Urinary bladder (tissue), 4 donors: ENCODE measurements around the gene ANLN. TPM values are rescaled to one million over a fixed set of nuclear protein-coding genes. Genes with fewer than 3 reads are reported as not detected.

Source experiments
- DNase-seq: peaks from one replicate; pipeline ENCODE4 v3.0.0-alpha.2; 2015; ENCODE audit errors: extremely low spot score
- H3K27ac ChIP-seq: one replicate; pipeline ENCODE4 v1.5.1; 2013; ENCODE audit warnings: low read depth, mild to moderate bottlenecking, moderate library complexity
- H3K36me3 ChIP-seq: one replicate; pipeline ENCODE4 v1.6.1; 2013; ENCODE audit warnings: mild to moderate bottlenecking, moderate library complexity; ENCODE audit not compliant: insufficient read depth
- H3K4me1 ChIP-seq: one replicate; pipeline ENCODE4 v1.6.1; 2013; ENCODE audit warnings: mild to moderate bottlenecking, moderate library complexity; ENCODE audit not compliant: insufficient read depth
- H3K4me3 ChIP-seq: one replicate; pipeline ENCODE4 v1.5.1; 2013; ENCODE audit warnings: low read depth, low read length
- WGBS: extraction: QIAGEN DNeasy Blood & Tissue Kit; methylation state at CpG from one replicate; pipeline ENCODE4 v1.1.7; 2013; 5-methylcytosine and 5-hydroxymethylcytosine counted together
- polyA plus RNA-seq: library from polyadenylated mRNA; stranded (reverse); fragments of 200-250 nt; gene quantifications from one replicate; pipeline ENCODE4 v1.2.3, GENCODE V29; 2013
- total RNA-seq: library from RNA; depleted of rRNA; stranded (reverse); fragments of >200 nt; gene quantifications from one replicate; pipeline ENCODE4 v1.2.3, GENCODE V29; 2014
- donor health status: healthy with polysubstance abuse.
- donor health status: healthy.

ANLN gene
- total and polyA plus RNA-seq, 2 donors, result 1.4 to 66.0 TPM

- no peaks in the 10 kb centered on the region for H3K4me1 ChIP-seq
- H3K36me3 ChIP-seq, result no peaks in the 10 kb centered on the region
- H3K4me3 ChIP-seq, result peak overlapping the region; percentile 56
- WGBS, result 2% methylated on average over 26 of the region's 26 CpGs
- peak; percentile 49 for DNase-seq
- no peak overlapping the region for H3K27ac ChIP-seq
Observed at GRCh38 chr7:36390199-36391090, 783 bp downstream of the ANLN start.

GRCh38 chr7:36391436-36392198 is 2.0 kb downstream of the ANLN start:
- no peaks in the 10 kb centered on the region for H3K4me1 ChIP-seq
- no peak for DNase-seq
- 44% methylated on average over 10 of the region's 10 CpGs for WGBS
- H3K27ac ChIP-seq, result no peak overlapping the region
- H3K4me3 ChIP-seq, result no peak overlapping the region
- no peaks in the 10 kb centered on the region for H3K36me3 ChIP-seq

- DNase-seq, result no peak
- Histone ChIP-seq H3K36me3 (no peaks in the 10 kb centered on the region), H3K4me3 (no peak overlapping the region), H3K27ac (no peak overlapping the region), H3K4me1 (no peaks in the 10 kb centered on the region)
- WGBS, result 61% methylated on average over 1 of the region's 1 CpG
Observed at GRCh38 chr7:36393826-36394225, 4.2 kb downstream of the ANLN start.

- WGBS, result 97% methylated on average over 1 of the region's 1 CpG
Observed at GRCh38 chr7:36395171-36395894, 5.7 kb downstream of the ANLN start.

GRCh38 chr7:36396150-36396549 is 6.5 kb downstream of the ANLN start:
- no peaks in the 10 kb centered on the region for H3K4me1 ChIP-seq
- H3K27ac ChIP-seq, result no peak overlapping the region
- H3K36me3 ChIP-seq, result no peaks in the 10 kb centered on the region
- DNase-seq, result no peak
- no peak overlapping the region for H3K4me3 ChIP-seq
- WGBS, result 92% methylated on average over 4 of the region's 4 CpGs

More at GRCh38 chr7:36395171-36395894, 5.7 kb downstream of the ANLN start:
- DNase-seq, result no peak
- H3K4me1 ChIP-seq, result no peaks in the 10 kb centered on the region
- H3K27ac ChIP-seq, result no peak overlapping the region
- no peak overlapping the region for H3K4me3 ChIP-seq
- no peaks in the 10 kb centered on the region for H3K36me3 ChIP-seq

GRCh38 chr7:36400036-36400435 is 10.4 kb downstream of the ANLN start:
- DNase-seq, result no peak
- Histone ChIP-seq H3K4me3 (no peak overlapping the region), H3K4me1 (no peaks in the 10 kb centered on the region), H3K36me3 (no peaks in the 10 kb centered on the region), H3K27ac (no peak overlapping the region)
- 62% methylated on average over 3 of the region's 3 CpGs for WGBS

- no peaks in the 10 kb centered on the region for H3K36me3 ChIP-seq
- H3K4me1 ChIP-seq, result no peaks in the 10 kb centered on the region
- WGBS, result 88% methylated on average over 3 of the region's 3 CpGs
- no peak for DNase-seq
- no peak overlapping the region for H3K27ac ChIP-seq
- H3K4me3 ChIP-seq, result no peak overlapping the region
Observed at GRCh38 chr7:36400606-36401005, 10.9 kb downstream of the ANLN start.

- Histone ChIP-seq H3K27ac (no peak overlapping the region), H3K36me3 (no peaks in the 10 kb centered on the region), H3K4me3 (no peak overlapping the region), H3K4me1 (no peaks in the 10 kb centered on the region)
- no peak for DNase-seq
- WGBS, result 97% methylated on average over 7 of the region's 7 CpGs
Observed at GRCh38 chr7:36403452-36403851, 13.8 kb downstream of the ANLN start.

GRCh38 chr7:36404639-36405408 is 15.2 kb downstream of the ANLN start:
- 70% methylated on average over 7 of the region's 7 CpGs for WGBS
- Histone ChIP-seq H3K4me3 (no peak overlapping the region), H3K36me3 (no peaks in the 10 kb centered on the region), H3K27ac (no peak overlapping the region), H3K4me1 (no peaks in the 10 kb centered on the region)
- no peak for DNase-seq

- WGBS, result 96% methylated on average over 1 of the region's 1 CpG
Observed at GRCh38 chr7:36405409-36405803, 15.7 kb downstream of the ANLN start.

GRCh38 chr7:36406156-36406555 is 16.5 kb downstream of the ANLN start:
- Histone ChIP-seq H3K27ac (no peak overlapping the region), H3K4me1 (no peaks in the 10 kb centered on the region), H3K36me3 (no peaks in the 10 kb centered on the region), H3K4me3 (no peak overlapping the region)
- WGBS, result 83% methylated on average over 5 of the region's 5 CpGs
- DNase-seq, result no peak

More at GRCh38 chr7:36405409-36405803, 15.7 kb downstream of the ANLN start:
- Histone ChIP-seq H3K36me3 (no peaks in the 10 kb centered on the region), H3K4me1 (no peaks in the 10 kb centered on the region), H3K4me3 (no peak overlapping the region), H3K27ac (no peak overlapping the region)
- DNase-seq, result no peak

GRCh38 chr7:36407636-36408550 is 18.2 kb downstream of the ANLN start:
- no peak overlapping the region for H3K4me3 ChIP-seq
- DNase-seq, result no peak
- no peaks in the 10 kb centered on the region for H3K4me1 ChIP-seq
- no peak overlapping the region for H3K27ac ChIP-seq
- WGBS, result 92% methylated on average over 8 of the region's 8 CpGs
- H3K36me3 ChIP-seq, result no peaks in the 10 kb centered on the region
